DND-41 (cell line): ENCODE results near the gene NKAIN2.

Experiments used
- ATAC-seq: fragments of 200-7000 bp; cut with Tn5 transposase; 3 replicates; pipeline ENCODE4 v1.9.1; 2021; ENCODE audit warnings: low read depth; ENCODE audit not compliant: insufficient read depth
- DNase-seq: peaks from one replicate; pipeline ENCODE4 v3.0.0-alpha.2; 2020
- H2AFZ ChIP-seq: 2 replicates; pipeline ENCODE4 v1.6.0; 2012; ENCODE audit warnings: low read depth, low read length
- H3K27ac ChIP-seq: 2 replicates; pipeline ENCODE4 v1.5.1; 2012; ENCODE audit warnings: low read length, inconsistent platforms
- H3K27me3 ChIP-seq: fragments of 200-600 bp; sonication (generic); 2 replicates; pipeline ENCODE4 v1.6.0; 2012; ENCODE audit warnings: low read length, mild to moderate bottlenecking, inconsistent platforms; ENCODE audit not compliant: insufficient read depth, poor library complexity
- H3K36me3 ChIP-seq: 2 replicates; pipeline ENCODE4 v1.5.1; 2012; ENCODE audit warnings: low read length, inconsistent platforms; ENCODE audit not compliant: insufficient read depth
- H3K4me1 ChIP-seq: 2 replicates; pipeline ENCODE4 v1.5.1; 2012; ENCODE audit warnings: mild to moderate bottlenecking, low read length; ENCODE audit not compliant: insufficient read depth
- H3K4me2 ChIP-seq: 2 replicates; pipeline ENCODE4 v1.6.0; 2012; ENCODE audit warnings: mild to moderate bottlenecking, moderate library complexity, low read length, inconsistent platforms; ENCODE audit not compliant: insufficient read depth
- H3K4me3 ChIP-seq, 2 experiments: fragments of 200-600 bp in 1 of 2; shearing (Covaris generic) in 1 of 2; 2 replicates each; pipeline ENCODE4 v1.5.1; 2012 to 2016; ENCODE audit warnings: inconsistent platforms in 2 of 2, low read length in 2 of 2, mild to moderate bottlenecking in 2 of 2, low read depth in 1 of 2, moderate library complexity in 1 of 2
- H3K79me2 ChIP-seq: 2 replicates; pipeline ENCODE4 v1.6.0; 2012; ENCODE audit warnings: low read length, inconsistent platforms; ENCODE audit not compliant: insufficient read depth
- H3K9ac ChIP-seq: 2 replicates; pipeline ENCODE4 v1.6.0; 2012; ENCODE audit warnings: low read depth, mild to moderate bottlenecking, inconsistent platforms, low read length, moderate library complexity
- H3K9me3 ChIP-seq: 2 replicates; pipeline ENCODE4 v1.5.1; 2012; ENCODE audit warnings: low read length, moderate library complexity, mild to moderate bottlenecking, inconsistent platforms; ENCODE audit not compliant: insufficient read depth, severe bottlenecking
- H4K20me1 ChIP-seq: 2 replicates; pipeline ENCODE4 v1.6.0; 2012; ENCODE audit warnings: low read length; ENCODE audit not compliant: insufficient read depth
- EZH2 ChIP-seq: IDR thresholded peaks from 3 replicates; pipeline ENCODE4 v1.6.1; 2012; ENCODE audit warnings: borderline replicate concordance, low read depth, mild to moderate bottlenecking, moderate library complexity, low read length, inconsistent platforms; ENCODE audit not compliant: severe bottlenecking
- TF ChIP-seq, protein P1 (sequence below): IDR thresholded peaks from 2 replicates; pipeline ENCODE4 v1.5.1; 2012; ENCODE audit warnings: borderline replicate concordance, low read length, moderate library complexity, mild to moderate bottlenecking; ENCODE audit not compliant: poor library complexity, severe bottlenecking; ENCODE audit errors: extremely low read depth

NKAIN2 gene

DNA sequence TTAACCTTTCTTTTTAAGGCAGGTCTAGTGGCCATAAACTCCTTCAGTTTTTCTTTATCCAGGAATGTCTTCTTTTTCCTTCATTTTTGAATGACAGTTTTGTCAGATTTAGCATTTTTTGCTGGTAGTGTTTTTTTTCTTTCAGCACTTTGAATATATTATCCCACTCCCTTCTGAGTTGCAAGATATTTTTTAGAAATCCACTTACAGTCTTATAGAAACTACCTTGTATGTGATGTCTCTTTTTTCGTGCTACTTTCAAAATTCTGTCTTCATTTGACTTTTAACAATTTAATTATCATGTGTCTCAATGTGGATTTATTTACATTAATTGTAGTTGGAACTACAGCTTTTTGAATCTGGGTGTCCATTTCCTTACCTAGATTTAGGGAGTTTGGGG, 874.2 kb downstream of the NKAIN2 start:
- no peak overlapping the region for H3K27ac ChIP-seq
- H3K9me3 ChIP-seq, result no peaks in the 10 kb centered on the region
- no peak overlapping the region for H3K4me2 ChIP-seq
- no peaks in the 10 kb centered on the region for H4K20me1 ChIP-seq
- TF ChIP-seq, protein P1, sequence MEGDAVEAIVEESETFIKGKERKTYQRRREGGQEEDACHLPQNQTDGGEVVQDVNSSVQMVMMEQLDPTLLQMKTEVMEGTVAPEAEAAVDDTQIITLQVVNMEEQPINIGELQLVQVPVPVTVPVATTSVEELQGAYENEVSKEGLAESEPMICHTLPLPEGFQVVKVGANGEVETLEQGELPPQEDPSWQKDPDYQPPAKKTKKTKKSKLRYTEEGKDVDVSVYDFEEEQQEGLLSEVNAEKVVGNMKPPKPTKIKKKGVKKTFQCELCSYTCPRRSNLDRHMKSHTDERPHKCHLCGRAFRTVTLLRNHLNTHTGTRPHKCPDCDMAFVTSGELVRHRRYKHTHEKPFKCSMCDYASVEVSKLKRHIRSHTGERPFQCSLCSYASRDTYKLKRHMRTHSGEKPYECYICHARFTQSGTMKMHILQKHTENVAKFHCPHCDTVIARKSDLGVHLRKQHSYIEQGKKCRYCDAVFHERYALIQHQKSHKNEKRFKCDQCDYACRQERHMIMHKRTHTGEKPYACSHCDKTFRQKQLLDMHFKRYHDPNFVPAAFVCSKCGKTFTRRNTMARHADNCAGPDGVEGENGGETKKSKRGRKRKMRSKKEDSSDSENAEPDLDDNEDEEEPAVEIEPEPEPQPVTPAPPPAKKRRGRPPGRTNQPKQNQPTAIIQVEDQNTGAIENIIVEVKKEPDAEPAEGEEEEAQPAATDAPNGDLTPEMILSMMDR, result no peak
- TF ChIP-seq EZH2, result no peak
- no peaks in the 10 kb centered on the region for H3K79me2 ChIP-seq
- no peak for ATAC-seq
- H3K4me3 ChIP-seq, result no peak overlapping the region
- no peak overlapping the region for H3K9ac ChIP-seq
- H3K4me1 ChIP-seq, result no peaks in the 10 kb centered on the region
- DNase-seq, result no peak
- no peaks in the 10 kb centered on the region for H3K27me3 ChIP-seq
- no peak overlapping the region for H2AFZ ChIP-seq
- no peaks in the 10 kb centered on the region for H3K36me3 ChIP-seq

DNA sequence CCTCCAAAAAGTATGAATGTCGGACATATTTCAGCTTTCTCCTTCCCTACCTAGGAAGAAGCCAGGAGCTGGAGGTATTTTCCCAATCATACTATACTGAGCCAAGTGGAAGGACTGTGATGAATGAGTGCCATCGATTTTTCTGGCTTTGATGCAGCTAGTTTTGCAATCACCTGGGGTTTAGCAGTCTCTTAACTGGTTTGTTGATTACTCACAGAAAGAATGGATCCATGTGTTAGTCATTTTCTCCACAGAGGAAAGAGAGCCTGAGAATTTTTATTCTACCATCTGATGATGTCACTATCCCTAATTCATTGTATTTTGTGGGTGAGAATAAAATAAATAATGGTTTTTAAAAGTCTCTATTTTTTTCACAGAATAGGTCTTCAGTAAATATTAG, 875.7 kb downstream of the NKAIN2 start:
- no peak for ATAC-seq
- H3K36me3 ChIP-seq, result no peaks in the 10 kb centered on the region
- TF ChIP-seq EZH2, result no peak
- TF ChIP-seq, protein P1, result no peak

DNA sequence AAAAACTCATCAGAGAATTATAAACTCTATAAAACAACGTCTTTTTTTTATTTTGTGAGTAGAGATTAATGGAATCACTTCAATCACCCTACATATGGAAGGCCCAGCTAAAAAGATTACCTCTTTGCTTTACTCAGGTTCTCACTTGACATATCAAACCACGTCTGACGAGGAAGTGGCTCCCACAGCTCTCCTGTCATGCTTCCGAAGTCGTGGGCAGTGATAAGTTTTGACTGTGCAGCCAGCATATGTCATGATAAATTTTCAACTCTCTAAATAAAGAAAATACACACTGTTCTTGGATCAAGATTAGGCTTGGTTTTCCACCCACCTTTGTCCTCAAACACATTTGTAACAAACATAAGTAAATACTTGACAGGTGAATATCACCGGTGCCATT, 879.1 kb downstream of the NKAIN2 start:
- no peak overlapping the region for H3K27ac ChIP-seq
- no peak overlapping the region for H2AFZ ChIP-seq
- no peaks in the 10 kb centered on the region for H4K20me1 ChIP-seq
- H3K9me3 ChIP-seq, result no peaks in the 10 kb centered on the region
- DNase-seq (no peak), ATAC-seq (no peak)
- no peaks in the 10 kb centered on the region for H3K36me3 ChIP-seq
- no peaks in the 10 kb centered on the region for H3K4me1 ChIP-seq
- no peaks in the 10 kb centered on the region for H3K27me3 ChIP-seq
- no peak overlapping the region for H3K4me2 ChIP-seq
- no peak overlapping the region for H3K4me3 ChIP-seq
- H3K9ac ChIP-seq, result no peak overlapping the region
- TF ChIP-seq EZH2, result no peak
- TF ChIP-seq, protein P1, result no peak
- no peaks in the 10 kb centered on the region for H3K79me2 ChIP-seq

More for the DNA sequence above, 875.7 kb downstream of the NKAIN2 start:
- Histone ChIP-seq H3K9ac (no peak overlapping the region), H3K27me3 (no peaks in the 10 kb centered on the region), H3K4me2 (no peak overlapping the region), H4K20me1 (no peaks in the 10 kb centered on the region), H3K9me3 (no peaks in the 10 kb centered on the region), H3K4me1 (no peaks in the 10 kb centered on the region), H3K4me3 (no peak overlapping the region), H3K79me2 (no peaks in the 10 kb centered on the region), H3K27ac (no peak overlapping the region), H2AFZ (no peak overlapping the region)
- no peak for DNase-seq

DNA sequence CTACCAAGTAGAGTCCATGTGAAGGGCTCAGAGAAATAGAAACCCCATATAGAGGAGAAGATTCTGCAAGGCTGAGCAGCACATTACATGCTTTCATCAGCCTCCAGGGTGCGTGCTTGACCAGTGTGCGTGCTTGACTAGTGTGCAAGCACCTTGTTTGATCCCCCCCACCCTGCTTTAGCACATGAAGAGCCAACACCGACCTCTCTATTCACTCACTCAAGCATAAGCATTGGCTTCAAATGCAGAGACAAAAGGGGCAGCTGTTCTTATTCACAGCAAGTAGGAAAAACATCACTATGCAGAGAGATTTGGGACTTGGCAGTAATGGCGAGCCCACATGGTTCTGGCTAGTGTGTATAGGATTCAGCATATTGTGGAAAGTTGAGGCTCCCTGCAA, 879.8 kb downstream of the NKAIN2 start:
- H4K20me1 ChIP-seq, result no peaks in the 10 kb centered on the region
- H3K9me3 ChIP-seq, result no peaks in the 10 kb centered on the region
- H2AFZ ChIP-seq, result no peak overlapping the region
- no peak for DNase-seq
- no peaks in the 10 kb centered on the region for H3K27me3 ChIP-seq
- H3K4me2 ChIP-seq, result no peak overlapping the region
- H3K36me3 ChIP-seq, result no peaks in the 10 kb centered on the region
- H3K4me1 ChIP-seq, result no peaks in the 10 kb centered on the region
- H3K79me2 ChIP-seq, result no peaks in the 10 kb centered on the region
- H3K9ac ChIP-seq, result no peak overlapping the region
- TF ChIP-seq, protein P1, result no peak
- TF ChIP-seq EZH2, result no peak
- ATAC-seq, result no peak
- H3K27ac ChIP-seq, result no peak overlapping the region
- H3K4me3 ChIP-seq, result no peak overlapping the region
